GM12878 (cell line): ENCODE results near the gene ANKRD13C.

Experiments
- BCL11A ChIP-seq: IDR thresholded peaks from 2 replicates; pipeline ENCODE4 v1.6.1; 2011; ENCODE audit warnings: low read depth, low read length
- EP300 ChIP-seq, 2 experiments: fragments of 150-350 bp in 1 of 2; IDR thresholded peaks; 2 replicates each; pipeline ENCODE4 v1.6.1; 2011 to 2012; ENCODE audit warnings: low read depth in 2 of 2, low read length in 2 of 2, borderline replicate concordance in 1 of 2, improper control_type of control experiment in 1 of 2, inconsistent platforms in 1 of 2; ENCODE audit not compliant: control insufficient read depth in 1 of 2
- EZH2 ChIP-seq: IDR thresholded peaks from 2 replicates; pipeline ENCODE4 v1.6.1; 2012; ENCODE audit warnings: low read depth, mild to moderate bottlenecking, control low read depth, inconsistent platforms, low read length, borderline replicate concordance; ENCODE audit not compliant: control insufficient read depth
- NFIC ChIP-seq: IDR thresholded peaks from 2 replicates; pipeline ENCODE4 v1.6.1; 2012; ENCODE audit warnings: low read depth, mild to moderate bottlenecking, inconsistent platforms, low read length, moderate library complexity

- TF ChIP-seq EZH2 (no peak), BCL11A (no peak), EP300 (IDR thresholded peaks at IDR 0.05; ENCODE audit: borderline replicate concordance in 1 of 2, control insufficient read depth in 1 of 2, low read depth in 2 of 2, low read length in 2 of 2) (no peak), NFIC (no peak)
Measured at GRCh38 chr1:70314706-70315304, 39.7 kb downstream of the ANKRD13C start.
